Cardiac muscle cell (in vitro differentiated cells and primary cell): Measurements from ENCODE around the gene DNAH7. TPM values are rescaled to one million over a fixed set of nuclear protein-coding genes. Genes with fewer than 3 reads are reported as not detected.

ENCODE experiments used
- DNase-seq, 2 donors: peaks; one replicate each; pipeline versions ENCODE4 v3.0.0 to v3.0.0-alpha.2; 2010 to 2017; ENCODE audit warnings: low read depth in 1 of 2, low spot score in 1 of 2
- H3K27ac ChIP-seq: fragments of 200-600 bp; sonication (generic); 2 replicates; pipeline ENCODE4 v1.5.1; 2016
- H3K27me3 ChIP-seq: fragments of 200-600 bp; sonication (generic); 2 replicates; pipeline ENCODE4 v1.6.0; 2016; ENCODE audit warnings: control low read depth
- H3K36me3 ChIP-seq: fragments of 200-600 bp; sonication (generic); 2 replicates; pipeline ENCODE4 v1.5.1; 2016; ENCODE audit warnings: control low read depth
- H3K4me1 ChIP-seq: fragments of 200-600 bp; sonication (generic); 2 replicates; pipeline ENCODE4 v1.8.1; 2017; ENCODE audit warnings: low read depth, mild to moderate bottlenecking, mixed run types
- H3K4me3 ChIP-seq: fragments of 200-600 bp; sonication (generic); 2 replicates; pipeline ENCODE4 v1.5.1; 2016; ENCODE audit warnings: mild to moderate bottlenecking
- H3K9me3 ChIP-seq: fragments of 200-600 bp; sonication (generic); 2 replicates; pipeline ENCODE4 v1.5.1; 2017; ENCODE audit warnings: low read depth, mild to moderate bottlenecking, control low read depth
- polyA plus RNA-seq: library from polyadenylated mRNA; unstranded; fragments of >200 nt; fragmentation: Nextera tagmentation; extraction: Ambion mirVana; gene quantifications from 2 replicates; pipeline ENCODE4 v1.2.1, GENCODE V29; 2016
- total RNA-seq: library from RNA; depleted of rRNA; stranded (reverse); fragments of >200 nt; gene quantifications from 2 replicates; pipeline ENCODE4 v1.2.3, GENCODE V29; 2016
- TF ChIP-seq, protein P1 (sequence below): IDR thresholded peaks from 2 replicates; pipeline ENCODE4 v1.5.1; 2012; ENCODE audit warnings: low read depth, mild to moderate bottlenecking, low read length

The DNAH7 gene
- total and polyA plus RNA-seq, 2 experiments from 2014 or later = 0.75 to 1.8 TPM

DNA sequence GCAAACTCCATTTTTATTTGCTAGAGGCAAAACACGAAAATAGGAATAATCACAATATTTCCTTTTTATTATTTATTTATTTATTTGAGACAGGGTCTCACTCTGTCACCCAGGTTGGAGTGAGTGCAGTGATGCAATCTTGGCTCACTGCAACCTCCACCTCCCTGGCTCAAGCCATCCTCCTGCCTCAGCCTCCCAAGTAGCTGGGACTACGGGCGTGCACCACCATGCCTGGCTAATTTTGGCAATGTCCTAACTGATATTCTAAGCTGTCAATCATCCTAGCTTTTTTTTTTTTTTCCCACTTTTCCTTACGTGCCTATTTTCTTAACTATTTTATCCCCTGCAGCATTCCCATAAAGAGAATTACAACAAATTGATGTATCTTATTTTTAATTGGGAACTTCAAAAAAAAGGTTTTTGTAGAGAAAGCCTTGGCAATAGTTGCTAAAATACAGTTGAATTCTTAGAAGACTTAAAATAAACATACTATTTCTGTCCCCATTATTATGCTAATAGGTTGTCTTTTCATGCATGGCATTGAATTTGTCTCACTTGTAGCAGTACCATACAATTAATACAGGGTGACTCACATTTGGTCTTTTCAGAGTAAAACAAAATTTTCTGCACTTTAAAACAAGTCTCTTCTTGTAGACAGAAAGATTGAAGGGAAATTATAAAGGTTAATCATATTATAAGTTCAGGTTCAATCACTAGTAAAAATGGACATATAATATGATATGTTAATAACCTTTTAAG, 258.1 kb downstream of the DNAH7 start:
- Histone ChIP-seq H3K4me3 (no peak overlapping the region), H3K36me3 (no peaks in the 10 kb centered on the region), H3K4me1 (no peaks in the 10 kb centered on the region), H3K27ac (no peak overlapping the region), H3K9me3 (no peaks in the 10 kb centered on the region), H3K27me3 (no peaks in the 10 kb centered on the region)
- TF ChIP-seq, protein P1, sequence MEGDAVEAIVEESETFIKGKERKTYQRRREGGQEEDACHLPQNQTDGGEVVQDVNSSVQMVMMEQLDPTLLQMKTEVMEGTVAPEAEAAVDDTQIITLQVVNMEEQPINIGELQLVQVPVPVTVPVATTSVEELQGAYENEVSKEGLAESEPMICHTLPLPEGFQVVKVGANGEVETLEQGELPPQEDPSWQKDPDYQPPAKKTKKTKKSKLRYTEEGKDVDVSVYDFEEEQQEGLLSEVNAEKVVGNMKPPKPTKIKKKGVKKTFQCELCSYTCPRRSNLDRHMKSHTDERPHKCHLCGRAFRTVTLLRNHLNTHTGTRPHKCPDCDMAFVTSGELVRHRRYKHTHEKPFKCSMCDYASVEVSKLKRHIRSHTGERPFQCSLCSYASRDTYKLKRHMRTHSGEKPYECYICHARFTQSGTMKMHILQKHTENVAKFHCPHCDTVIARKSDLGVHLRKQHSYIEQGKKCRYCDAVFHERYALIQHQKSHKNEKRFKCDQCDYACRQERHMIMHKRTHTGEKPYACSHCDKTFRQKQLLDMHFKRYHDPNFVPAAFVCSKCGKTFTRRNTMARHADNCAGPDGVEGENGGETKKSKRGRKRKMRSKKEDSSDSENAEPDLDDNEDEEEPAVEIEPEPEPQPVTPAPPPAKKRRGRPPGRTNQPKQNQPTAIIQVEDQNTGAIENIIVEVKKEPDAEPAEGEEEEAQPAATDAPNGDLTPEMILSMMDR = no peak
- no peak for DNase-seq

DNA sequence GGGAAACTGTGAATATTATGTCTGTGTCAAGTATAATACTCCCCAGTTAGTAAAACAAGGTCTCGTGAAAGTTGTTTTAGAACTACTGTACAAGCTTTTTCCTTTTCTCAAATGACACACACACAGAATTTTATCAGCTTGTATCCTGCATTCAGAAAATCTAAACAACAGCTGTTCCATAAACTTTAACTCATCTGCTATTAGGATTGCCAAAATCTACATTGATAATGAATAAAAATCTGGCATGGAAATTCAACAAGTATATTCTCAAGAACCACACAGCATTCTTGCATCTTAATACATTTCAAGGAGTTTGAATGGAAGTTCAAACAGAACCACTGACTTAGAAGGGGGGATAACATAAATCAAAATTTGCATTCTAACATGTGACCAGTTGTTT, 260.4 kb downstream of the DNAH7 start:
- no peaks in the 10 kb centered on the region for H3K36me3 ChIP-seq
- TF ChIP-seq, protein P1 = no peak
- H3K27me3 ChIP-seq = no peaks in the 10 kb centered on the region
- H3K4me1 ChIP-seq = no peaks in the 10 kb centered on the region
- DNase-seq = no peak
- H3K27ac ChIP-seq = no peak overlapping the region
- no peak overlapping the region for H3K4me3 ChIP-seq
- H3K9me3 ChIP-seq = no peaks in the 10 kb centered on the region

- TF ChIP-seq, protein P1 = no peak
- no peaks in the 10 kb centered on the region for H3K27me3 ChIP-seq
- H3K27ac ChIP-seq = no peak overlapping the region
- no peak for DNase-seq
- H3K36me3 ChIP-seq = no peaks in the 10 kb centered on the region
- no peaks in the 10 kb centered on the region for H3K4me1 ChIP-seq
- H3K4me3 ChIP-seq = no peak overlapping the region
- H3K9me3 ChIP-seq = no peaks in the 10 kb centered on the region
Observed at GRCh38 chr2:195805283-195805976, 263.2 kb downstream of the DNAH7 start.

DNA sequence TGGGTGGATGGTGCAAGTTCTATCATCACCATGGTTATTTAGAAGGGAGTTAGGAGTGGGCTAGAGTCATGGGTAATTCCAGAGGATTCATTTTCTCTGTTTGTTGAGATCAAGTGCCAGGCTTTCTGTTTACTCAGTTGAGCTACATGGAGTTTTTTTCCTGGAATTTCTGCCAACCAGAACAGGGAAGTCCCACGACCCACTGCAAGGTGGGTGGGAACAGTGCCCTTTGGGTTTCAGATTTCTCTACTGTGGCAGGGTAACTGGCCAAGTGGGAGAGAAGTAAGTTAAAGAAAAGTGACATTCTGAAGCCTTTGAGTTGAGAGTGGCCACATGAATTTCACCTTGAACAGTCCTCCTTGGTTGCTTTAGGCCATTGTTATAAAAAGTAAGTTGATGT, 272.8 kb downstream of the DNAH7 start:
- no peaks in the 10 kb centered on the region for H3K36me3 ChIP-seq
- H3K4me3 ChIP-seq = no peak overlapping the region
- no peaks in the 10 kb centered on the region for H3K4me1 ChIP-seq
- no peak overlapping the region for H3K27ac ChIP-seq
- H3K27me3 ChIP-seq = no peaks in the 10 kb centered on the region
- TF ChIP-seq, protein P1 = no peak
- H3K9me3 ChIP-seq = no peaks in the 10 kb centered on the region
- DNase-seq = no peak

GRCh38 chr2:195793881-195794280, 274.8 kb downstream of the DNAH7 start:
- H3K9me3 ChIP-seq = no peaks in the 10 kb centered on the region
- no peaks in the 10 kb centered on the region for H3K4me1 ChIP-seq
- H3K27ac ChIP-seq = no peak overlapping the region
- H3K36me3 ChIP-seq = no peaks in the 10 kb centered on the region
- H3K4me3 ChIP-seq = no peak overlapping the region
- DNase-seq = no peak
- TF ChIP-seq, protein P1 = no peak
- no peaks in the 10 kb centered on the region for H3K27me3 ChIP-seq
